ENCODE measurements around the gene PPP1R15B. TPM values are rescaled to one million over a fixed set of nuclear protein-coding genes. Genes with fewer than 3 reads are reported as not detected.

PPP1R15B gene
- total RNA-seq, 1 experiment from 2014 or later = 52.5 TPM

GRCh38 chr1:204448991-204449677 lies 37.5 kb upstream of the PPP1R15B start:
- POLR2A ChIA-PET (ENCODE audit: low non-redundant PET) = no interaction called here
- H3K4me3 ChIP-seq (ENCODE audit: low read depth, low read length, poor library complexity, severe bottlenecking) = no peak overlapping the region
- DNase-seq (ENCODE audit: low spot score) = no peak
- peaks cover 40% of the 10 kb centered on the region for H3K4me1 ChIP-seq (ENCODE audit: insufficient read depth, low read length, poor library complexity, severe bottlenecking)
- H3K36me3 ChIP-seq (ENCODE audit: insufficient read depth, low read length, poor library complexity, severe bottlenecking) = no peaks in the 10 kb centered on the region
- intact Hi-C loops (cut with micrococcal nuclease; ENCODE audit: unreplicated experiment) = loop anchor here (10.0 kb wide), 1 partner anchor 356 kb away; no protein-coding TSS in a partner anchor
- H3K9me3 ChIP-seq (ENCODE audit: low read depth, low read length, poor library complexity, severe bottlenecking) = no peaks in the 10 kb centered on the region
- no TSS peak for BruUV-seq (replicated peaks)
- H3K27me3 ChIP-seq (replicated peaks; ENCODE audit: insufficient read depth, low read depth, low read length, poor library complexity) = no peaks in the 10 kb centered on the region
- no peak for TF ChIP-seq CTCF (conservative IDR thresholded peaks at IDR 0.05; ENCODE audit: low read depth, low read length)
- TF ChIP-seq EZH2 (IDR thresholded peaks at IDR 0.05; ENCODE audit: borderline replicate concordance, low read depth, low read length, poor library complexity, severe bottlenecking) = no peak
- CTCF ChIA-PET = interaction anchor here (0.5 to 4.8 kb wide), 4 partner anchors 23 to 319 kb away, joined by 3 to 71 read pairs (median 4); no protein-coding TSS in a partner anchor
- no peak overlapping the region for H3K27ac ChIP-seq (ENCODE audit: low read depth, low read length, poor library complexity, severe bottlenecking)

- Histone ChIP-seq H3K4me3 (ENCODE audit: low read depth, low read length, poor library complexity, severe bottlenecking) (no peak overlapping the region), H3K27me3 (replicated peaks; ENCODE audit: insufficient read depth, low read depth, low read length, poor library complexity) (no peaks in the 10 kb centered on the region), H3K27ac (ENCODE audit: low read depth, low read length, poor library complexity, severe bottlenecking) (no peak overlapping the region), H3K36me3 (ENCODE audit: insufficient read depth, low read length, poor library complexity, severe bottlenecking) (peaks cover 4% of the 10 kb centered on the region), H3K4me1 (ENCODE audit: insufficient read depth, low read length, poor library complexity, severe bottlenecking) (peaks cover 39% of the 10 kb centered on the region), H3K9me3 (ENCODE audit: low read depth, low read length, poor library complexity, severe bottlenecking) (no peaks in the 10 kb centered on the region)
- TF ChIP-seq CTCF (conservative IDR thresholded peaks at IDR 0.05; ENCODE audit: low read depth, low read length) = no peak
- no peak for TF ChIP-seq EZH2 (IDR thresholded peaks at IDR 0.05; ENCODE audit: borderline replicate concordance, low read depth, low read length, poor library complexity, severe bottlenecking)
- intact Hi-C loops (cut with micrococcal nuclease; ENCODE audit: unreplicated experiment) = loop anchor here (10.0 kb wide), 1 partner anchor 356 kb away; no protein-coding TSS in a partner anchor
- no TSS peak for BruUV-seq (replicated peaks)
- DNase-seq (ENCODE audit: low spot score) = no peak
- CTCF ChIA-PET = interaction anchor here (0.6 to 4.8 kb wide), 3 partner anchors 31 to 318 kb away, joined by 3 to 71 read pairs (median 4); no protein-coding TSS in a partner anchor
- POLR2A ChIA-PET (ENCODE audit: low non-redundant PET) = no interaction called here
These were observed 36.8 kb upstream of the PPP1R15B start for GRCh38 chr1:204448344-204448964.

GRCh38 chr1:204447736-204448135 lies 36.1 kb upstream of the PPP1R15B start:
- Histone ChIP-seq H3K27ac (ENCODE audit: low read depth, low read length, poor library complexity, severe bottlenecking) (no peak overlapping the region), H3K4me3 (ENCODE audit: low read depth, low read length, poor library complexity, severe bottlenecking) (no peak overlapping the region), H3K27me3 (replicated peaks; ENCODE audit: insufficient read depth, low read depth, low read length, poor library complexity) (no peaks in the 10 kb centered on the region), H3K9me3 (ENCODE audit: low read depth, low read length, poor library complexity, severe bottlenecking) (no peaks in the 10 kb centered on the region), H3K36me3 (ENCODE audit: insufficient read depth, low read length, poor library complexity, severe bottlenecking) (peaks cover 11% of the 10 kb centered on the region), H3K4me1 (ENCODE audit: insufficient read depth, low read length, poor library complexity, severe bottlenecking) (peaks cover 32% of the 10 kb centered on the region)
- ChIA-PET CTCF (interaction anchor here (4.8 kb wide), 1 partner anchor 53 kb away, joined by 71 read pairs; no protein-coding TSS in a partner anchor), POLR2A (ENCODE audit: low non-redundant PET) (no interaction called here)
- TF ChIP-seq CTCF (conservative IDR thresholded peaks at IDR 0.05; ENCODE audit: low read depth, low read length) (no peak), EZH2 (IDR thresholded peaks at IDR 0.05; ENCODE audit: borderline replicate concordance, low read depth, low read length, poor library complexity, severe bottlenecking) (no peak)
- no peak for DNase-seq (ENCODE audit: low spot score)
- BruUV-seq (replicated peaks) = no TSS peak
- intact Hi-C loops (cut with micrococcal nuclease; ENCODE audit: unreplicated experiment) = loop anchor here (2.0 to 10.0 kb wide), 2 partner anchors 47 to 357 kb away; partner anchors contain the start of gene PIK3C2B

All from A673 (cell line).